Central memory CD4-positive, alpha-beta T cell (primary cell): ENCODE data around the gene PLEKHG5.
"Not testable (repeated sequence)": the region's sequence is repeated elsewhere in the genome, so short reads cannot be mapped to it uniquely, and the experiment has no call there.

ENCODE experiments used
- DNase-seq: peaks from one replicate; pipeline ENCODE4 v3.0.0; 2022

The PLEKHG5 gene

DNA sequence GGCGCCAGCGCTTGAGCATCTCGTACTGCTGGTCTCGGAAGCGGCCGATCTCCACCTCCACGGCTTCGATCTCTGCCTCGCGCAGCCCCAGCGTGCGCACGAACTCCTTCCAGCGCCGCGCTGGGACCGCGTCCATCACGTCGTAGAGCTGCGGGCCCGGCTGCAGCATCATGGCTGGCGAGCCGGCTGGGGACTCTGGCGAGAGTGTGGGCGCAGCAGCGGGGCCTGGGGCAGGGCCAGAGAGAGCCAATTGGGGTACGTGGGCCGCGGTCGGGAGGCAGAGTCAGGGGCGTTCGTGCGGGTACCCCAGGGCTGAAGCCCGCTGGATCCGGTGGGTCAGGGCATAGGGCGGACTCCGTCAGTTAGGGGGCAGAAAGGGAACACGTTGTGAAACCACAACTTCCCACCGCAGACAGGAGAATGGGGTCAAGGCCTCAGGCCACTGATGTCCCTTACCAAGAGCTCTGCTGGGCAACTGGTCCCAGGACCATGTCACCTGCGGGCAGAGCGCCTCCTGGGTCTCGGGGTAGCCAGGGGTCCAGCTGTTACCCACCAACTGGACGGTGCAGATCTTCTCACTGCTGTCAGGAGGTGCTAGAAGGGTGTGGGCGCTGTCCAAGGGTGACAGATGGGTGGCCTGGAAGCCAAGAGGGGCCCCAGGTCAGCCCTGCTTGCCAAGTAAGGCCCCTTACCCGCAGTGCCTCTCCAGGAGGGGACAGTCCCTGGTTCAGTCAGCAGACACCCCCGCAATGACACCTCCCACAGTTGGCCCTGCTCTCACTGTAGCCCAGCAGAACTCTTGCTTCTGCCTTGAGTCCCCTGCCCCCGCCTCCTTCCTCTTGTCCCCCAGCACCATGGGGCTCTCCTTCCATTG lies 29.7 kb downstream of the PLEKHG5 start:
- DNase-seq: no peak

DNA sequence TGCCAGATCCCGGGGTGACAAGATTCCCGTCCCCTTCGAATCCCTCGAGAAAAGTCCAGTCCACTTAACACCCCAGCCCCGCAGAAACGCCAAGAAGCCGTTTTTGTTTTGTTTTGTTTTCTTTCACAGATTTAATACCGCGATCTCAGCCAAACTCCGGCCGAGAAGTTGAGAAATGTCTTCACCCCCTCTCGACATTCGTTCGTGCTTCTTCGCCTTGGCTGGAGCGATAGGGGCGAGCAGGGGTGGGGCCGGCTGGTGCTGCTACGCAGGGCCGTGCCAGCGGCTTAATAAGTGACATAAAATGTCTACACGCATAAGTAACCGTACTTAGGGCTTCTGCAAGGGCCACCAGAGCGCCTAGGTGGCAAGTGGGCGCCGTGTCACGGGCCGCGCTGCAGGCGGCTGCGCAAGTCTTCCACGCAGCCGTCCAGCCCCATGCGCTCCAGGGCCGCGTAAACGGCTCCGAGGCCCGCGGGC lies 30.4 kb downstream of the PLEKHG5 start:
- no peak for DNase-seq

DNA sequence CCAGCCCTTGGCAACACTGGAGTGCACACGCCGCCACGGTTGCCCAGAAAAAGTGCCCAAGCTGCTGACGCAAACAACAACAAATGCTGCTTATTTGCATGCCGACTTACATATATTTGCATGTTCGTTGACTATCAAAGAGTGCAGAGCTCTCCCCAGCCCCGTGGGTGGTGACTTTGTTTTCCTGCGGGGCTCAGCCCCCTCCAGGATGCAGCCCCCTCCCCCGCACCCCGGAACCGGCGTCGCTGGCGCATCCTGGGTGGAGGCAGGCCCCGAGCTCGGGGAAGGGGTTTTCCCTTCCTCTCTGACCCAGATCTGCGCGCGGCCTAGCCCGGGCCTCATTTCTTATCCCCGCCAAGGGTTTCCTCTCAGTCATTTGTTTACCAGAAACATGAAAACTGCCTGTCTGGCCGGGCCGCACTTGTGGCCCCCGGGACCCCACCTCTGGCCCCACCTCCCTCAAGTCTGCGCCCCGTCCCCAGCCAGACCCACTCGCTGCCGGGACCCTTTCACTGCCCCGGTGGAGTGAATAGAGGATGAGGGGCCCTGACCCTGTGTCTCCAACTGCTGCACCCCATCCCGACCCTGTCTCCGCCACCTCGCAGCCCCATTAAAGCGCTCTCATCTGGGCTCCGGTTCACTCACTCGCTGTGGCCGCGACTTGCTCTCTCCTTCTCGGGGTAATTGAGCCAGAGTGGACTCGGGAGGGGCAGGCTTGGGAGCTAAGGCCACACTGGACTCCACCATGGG lies 31.0 kb downstream of the PLEKHG5 start:
- DNase-seq: peak; percentile 98

DNA sequence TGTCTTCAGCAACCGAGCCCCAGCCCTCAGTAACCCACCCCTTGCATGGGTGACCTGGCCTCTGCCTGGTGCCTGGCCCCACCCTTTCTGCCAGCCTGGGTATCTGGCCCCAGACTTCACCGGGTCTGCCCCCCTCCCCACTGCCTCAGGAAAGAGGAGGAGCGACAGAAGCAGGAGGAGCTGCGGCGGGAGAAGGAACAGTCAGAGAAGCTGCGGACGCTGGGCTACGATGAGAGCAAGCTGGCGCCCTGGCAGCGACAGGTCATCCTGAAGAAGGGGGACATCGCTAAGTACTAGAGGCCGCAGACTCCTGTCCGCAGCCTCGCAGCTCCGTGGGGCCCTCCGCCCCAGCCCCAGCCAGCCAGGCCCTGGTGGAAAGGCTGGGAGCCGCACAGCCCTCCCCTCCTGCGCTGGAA lies 31.6 kb downstream of the PLEKHG5 start:
- peak; percentile 73 for DNase-seq

DNA sequence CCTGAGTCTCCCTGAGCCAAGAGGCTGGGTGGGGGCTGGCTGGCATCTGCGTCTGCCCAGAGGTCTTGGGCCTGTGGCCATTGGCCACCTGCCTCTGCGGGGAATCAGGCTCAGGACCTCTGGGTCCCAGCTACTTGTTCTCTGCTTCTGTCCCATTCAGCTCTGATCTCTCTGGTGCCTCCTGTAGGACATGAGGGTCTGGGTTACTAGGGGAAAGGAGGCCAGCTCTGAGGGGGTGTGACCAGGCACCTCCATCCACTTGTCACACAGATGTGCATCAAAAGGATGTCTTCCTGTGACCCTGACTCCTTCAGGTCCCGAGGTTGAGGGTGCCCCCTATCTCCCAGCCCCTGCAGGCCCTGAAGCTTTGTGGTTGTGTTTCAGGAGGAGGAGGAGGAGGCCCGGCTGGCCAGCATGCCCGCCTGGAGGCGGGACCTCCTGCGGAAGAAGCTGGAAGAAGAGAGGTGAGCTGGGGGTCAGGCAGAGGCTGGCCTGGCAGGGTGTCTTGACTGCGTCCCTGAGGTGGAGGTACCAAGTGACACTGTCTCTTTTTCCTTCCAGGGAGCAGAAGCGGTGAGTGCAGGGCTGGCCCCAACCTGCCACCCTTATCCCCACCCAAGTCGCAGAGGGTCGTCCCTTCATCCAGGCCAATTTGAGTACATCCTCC lies 34.5 kb downstream of the PLEKHG5 start:
- DNase-seq: no peak

DNA sequence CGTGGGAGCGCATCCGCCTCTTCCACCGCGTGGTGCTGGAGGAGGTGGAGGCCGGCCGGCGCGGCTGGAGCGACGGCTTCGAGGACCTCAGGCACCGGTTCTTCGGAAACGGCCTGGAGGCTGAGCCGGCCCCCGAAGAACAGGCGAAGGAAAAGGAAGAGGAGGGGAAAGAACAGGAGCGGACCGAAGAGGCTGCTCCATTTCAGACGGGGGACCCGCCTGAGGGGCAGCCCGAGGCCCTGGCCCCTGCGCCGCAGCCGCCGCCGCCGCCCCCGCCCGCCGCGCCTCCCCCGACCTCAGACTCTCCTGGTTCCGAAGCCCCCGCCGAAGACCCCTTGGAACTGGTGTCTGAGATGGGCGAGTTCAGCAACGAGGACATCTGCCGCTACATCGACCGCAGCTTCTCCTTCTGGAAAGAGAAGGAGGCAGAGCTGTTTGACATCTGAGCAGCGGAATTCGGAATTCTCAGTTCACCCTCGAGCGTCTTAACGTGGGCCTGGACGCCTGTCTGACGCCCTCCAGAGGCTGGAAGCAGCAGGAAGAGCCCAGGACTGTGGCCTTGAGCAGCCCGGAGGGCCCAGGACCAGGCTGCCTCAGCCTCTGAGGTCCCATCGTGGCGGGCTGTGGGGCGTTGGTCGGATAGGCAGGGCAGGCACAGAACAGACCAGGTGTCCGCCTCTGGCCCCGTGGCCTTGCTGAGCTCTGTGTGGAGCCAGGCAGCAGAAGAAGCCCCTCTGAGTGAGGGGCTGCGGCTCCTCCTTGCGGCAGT lies 35.5 kb downstream of the PLEKHG5 start:
- not testable (repeated sequence) for DNase-seq

DNA sequence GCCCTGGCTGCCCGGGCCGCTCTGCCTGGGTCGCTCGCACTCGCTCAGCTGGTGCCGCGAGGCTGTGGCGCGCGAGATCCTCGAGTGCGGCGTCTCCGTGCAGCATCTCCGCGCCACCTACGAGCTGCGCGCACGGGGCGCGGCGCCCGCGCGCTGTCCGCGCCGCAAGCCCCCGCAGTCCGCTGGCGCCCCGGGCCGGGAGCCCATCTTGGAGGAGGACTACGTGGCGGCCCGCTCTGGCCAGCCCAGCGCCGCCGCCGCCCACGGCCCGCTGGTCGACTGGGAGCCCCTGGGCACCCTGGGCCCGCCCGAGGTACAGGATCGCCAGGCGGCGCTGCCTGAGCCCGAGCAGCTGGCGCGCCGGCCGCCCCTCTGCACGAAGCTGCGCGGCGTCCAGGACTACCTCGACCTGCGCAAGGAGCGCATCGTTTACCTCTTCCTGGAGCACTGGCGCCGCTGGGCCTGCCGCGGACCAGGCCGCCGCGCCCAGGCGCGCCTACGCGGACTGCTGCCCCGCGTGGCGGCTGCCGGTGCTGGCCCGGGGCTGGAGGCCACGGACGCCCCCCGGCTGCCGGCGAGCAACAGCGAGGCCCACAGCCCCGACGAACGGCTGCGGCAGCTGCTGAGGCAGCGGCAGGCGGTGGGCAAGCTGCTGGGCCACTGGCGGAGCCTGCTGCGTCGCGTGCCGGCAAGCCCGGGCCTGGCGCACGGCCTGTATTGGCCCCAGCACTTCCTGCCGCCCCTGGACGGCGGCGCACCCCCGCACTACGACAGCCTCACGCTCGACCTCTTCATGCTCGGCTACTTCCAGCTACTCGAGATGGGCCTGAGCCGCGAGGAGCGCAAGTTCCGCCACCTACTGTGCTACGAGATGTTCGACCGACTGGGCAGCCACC lies 36.4 kb downstream of the PLEKHG5 start:
- peak; percentile 51 for DNase-seq

DNA sequence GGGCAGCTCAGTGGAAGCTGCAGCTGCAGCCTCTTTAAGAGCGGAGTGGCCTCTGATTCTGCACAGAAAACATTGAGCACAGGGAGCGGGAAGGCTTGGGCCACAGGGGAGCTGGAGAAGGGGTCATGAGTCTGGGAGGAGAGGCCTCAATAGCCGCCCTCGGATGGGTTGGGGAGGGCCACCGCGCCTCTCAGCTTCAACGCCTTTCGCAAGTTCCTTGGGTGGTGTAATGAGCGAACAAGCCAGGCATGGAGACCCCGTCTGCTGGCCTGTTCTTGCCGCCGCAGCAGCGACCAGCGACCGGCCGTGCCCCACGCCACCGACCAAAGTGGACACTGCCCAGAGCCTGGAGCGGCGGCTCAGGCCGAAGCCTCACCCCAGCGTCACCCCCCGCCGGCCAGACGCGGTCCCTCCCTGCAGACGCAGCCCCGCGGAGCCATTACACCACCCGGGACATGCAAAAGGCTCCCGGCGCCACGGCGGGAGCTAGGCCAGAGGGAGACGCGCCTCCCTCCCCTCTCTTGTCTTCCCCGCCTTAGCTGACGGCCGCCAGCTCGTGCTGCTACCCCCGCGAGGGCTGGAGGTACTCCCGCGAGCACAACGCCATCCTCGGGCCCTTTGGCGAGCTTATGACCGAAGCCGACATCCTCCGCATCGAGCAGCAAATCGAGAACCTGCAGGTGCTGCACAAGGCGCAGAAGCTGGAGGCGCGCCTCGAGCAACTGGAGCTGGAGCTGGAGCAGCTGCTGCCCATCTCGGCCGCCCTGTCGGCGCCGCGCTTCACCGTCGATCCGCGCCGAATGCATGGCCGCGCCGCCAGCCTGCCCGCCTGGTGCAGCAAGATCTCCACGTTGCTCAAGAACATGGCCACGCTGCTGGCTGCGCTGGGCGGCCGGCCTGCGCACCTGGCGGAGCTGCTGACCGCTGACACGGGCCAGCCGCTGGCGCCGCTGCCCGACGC lies 37.3 kb downstream of the PLEKHG5 start:
- DNase-seq: not testable (repeated sequence)

DNA sequence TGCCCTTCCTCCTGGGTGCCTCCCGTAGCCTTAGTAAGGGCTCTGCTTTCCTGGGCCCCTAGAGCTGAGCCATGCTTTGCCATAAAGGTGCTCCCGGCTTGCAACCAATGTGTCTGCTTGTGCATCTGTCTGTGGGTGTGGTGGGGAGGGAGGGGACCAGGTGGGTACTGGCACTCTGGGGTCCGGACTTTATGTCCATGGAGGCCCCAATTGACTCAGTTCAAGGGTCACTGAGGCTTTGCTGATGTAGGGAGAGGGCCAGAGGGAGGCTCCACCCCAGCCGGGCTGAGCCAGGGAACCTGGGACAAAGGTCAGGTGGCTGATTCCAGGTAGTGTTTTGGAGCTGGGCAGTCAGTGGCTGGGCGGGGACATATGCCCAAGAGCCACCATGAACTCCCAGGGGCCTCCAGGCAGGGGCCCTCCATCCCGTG lies 40.5 kb downstream of the PLEKHG5 start:
- DNase-seq: no peak

DNA sequence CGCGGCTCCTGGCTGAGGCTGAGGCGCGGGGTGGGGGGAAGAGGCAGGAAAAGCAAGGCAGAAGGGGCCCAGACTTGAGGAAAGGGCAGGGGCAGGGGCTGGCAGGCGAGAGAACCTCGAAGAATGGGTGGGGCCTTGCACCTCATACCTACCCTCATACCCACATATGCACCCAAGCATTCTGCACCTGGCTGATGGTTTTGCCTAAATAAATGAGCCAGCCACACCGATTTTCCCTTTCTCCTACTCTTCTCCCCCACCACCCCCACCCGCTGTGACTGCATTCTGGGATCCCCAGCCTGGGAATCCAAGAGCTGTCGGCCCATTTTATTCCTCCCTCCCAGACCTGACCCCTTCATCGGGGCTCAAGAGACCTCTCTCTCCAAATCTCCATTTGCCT lies 41.0 kb downstream of the PLEKHG5 start:
- not testable (repeated sequence) for DNase-seq

DNA sequence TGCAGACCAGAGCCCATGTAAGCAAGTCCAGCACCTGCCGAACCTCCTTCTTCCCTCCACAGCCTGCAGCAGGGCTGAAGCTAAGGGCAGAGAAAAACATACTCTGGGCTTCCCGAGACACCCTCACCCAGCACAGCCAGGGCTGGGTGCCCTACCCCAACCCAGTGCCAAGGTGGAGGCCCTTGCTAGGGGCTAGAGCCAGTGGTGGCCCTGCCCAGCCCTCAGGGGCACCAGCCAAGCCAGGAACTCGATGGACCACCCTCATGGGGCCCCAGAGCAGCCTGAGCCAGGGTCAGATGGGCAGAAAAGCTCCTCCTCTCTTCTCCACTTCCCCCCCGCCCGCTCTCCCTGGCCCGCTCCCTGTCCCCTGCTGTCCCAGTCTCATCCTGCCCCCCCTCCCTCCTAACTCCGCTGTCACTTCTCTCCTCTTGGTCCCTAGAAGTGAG lies 41.4 kb downstream of the PLEKHG5 start:
- no peak for DNase-seq

DNA sequence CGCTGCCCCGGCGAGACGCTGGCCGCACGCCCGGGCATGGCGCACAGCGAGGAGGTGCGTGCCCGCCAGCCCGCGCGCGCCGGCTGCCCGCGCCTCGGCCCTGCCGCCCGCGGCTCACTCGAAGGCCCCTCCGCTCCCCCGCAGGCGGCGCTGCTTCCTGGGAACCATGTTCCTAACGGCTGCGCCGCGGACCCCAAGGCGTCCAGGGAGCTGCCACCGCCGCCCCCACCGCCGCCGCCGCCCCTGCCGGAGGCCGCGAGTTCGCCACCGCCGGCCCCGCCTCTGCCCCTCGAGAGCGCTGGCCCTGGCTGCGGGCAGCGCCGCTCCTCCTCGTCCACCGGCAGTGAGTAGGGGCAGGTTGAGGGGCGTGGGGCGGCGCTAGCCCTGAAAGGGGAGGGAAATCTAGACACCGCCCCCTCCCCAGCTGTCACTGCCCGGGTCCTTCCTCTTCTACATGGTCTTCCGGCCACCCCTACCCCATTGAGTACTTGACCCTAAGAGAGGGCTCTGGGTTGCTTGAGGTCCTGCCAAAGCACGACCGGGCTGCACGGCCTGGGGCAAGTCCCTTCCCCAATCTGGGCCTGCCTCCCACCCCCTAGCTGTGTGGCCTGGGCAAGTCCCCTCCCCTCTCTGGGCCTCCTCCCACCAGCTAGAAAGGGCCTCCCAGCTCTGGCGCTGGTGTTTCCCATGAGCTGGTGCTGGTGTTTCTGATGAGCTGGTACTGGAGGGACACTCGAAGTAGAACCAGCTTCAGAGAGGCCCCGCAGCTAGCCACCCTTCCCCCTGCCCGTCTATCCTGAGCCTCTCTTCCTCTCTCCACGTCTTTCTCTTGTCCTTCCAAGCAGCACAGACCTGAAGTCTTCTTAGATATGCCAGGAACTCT lies 42.5 kb downstream of the PLEKHG5 start:
- no peak for DNase-seq

DNA sequence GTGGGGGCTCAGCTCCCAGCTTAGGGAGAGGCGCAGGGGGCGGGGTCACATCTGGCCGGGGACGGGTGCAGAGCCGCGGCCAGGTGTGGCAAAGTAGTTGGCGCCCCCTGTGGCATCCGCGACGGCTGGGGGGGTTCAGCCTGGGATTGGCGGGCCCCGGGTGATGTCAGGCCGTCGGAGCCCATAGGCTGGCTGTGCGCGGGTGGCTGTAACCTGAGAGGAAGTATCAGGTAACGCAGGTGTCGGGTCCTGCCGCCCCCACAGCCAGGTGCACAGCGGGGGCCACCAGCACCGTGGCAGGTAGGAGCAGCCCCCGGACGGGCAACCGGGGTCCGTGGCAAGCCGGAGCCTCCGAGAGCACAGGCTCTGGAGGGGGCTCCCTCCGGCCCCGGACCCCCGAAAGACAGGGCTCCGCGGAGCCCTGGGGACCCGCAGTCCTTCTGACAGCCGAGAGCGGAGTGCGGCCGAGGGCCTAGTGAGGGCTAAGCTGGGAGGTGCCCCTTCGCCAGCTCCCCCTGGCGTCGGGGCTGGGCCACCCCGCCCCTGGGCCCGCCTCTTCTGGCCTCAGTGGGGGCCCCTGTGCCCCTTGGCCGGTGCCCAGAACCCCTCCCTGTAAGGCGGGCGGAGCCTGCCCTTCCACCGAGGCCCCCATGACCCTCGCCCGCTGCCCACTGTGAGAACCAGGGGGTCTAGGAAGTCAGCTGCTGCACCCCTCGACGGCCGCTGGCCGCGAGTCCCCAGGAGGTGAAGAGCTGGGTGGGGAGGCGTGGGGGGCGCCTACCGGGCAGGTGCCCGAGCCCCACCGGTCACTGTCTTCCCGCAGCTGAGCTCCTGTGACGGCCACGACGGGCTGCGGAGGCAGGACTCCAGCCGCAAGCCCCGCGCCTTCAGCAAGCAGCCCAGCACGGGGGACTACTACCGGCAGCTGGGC lies 43.4 kb downstream of the PLEKHG5 start:
- DNase-seq: peak; percentile 58

DNA sequence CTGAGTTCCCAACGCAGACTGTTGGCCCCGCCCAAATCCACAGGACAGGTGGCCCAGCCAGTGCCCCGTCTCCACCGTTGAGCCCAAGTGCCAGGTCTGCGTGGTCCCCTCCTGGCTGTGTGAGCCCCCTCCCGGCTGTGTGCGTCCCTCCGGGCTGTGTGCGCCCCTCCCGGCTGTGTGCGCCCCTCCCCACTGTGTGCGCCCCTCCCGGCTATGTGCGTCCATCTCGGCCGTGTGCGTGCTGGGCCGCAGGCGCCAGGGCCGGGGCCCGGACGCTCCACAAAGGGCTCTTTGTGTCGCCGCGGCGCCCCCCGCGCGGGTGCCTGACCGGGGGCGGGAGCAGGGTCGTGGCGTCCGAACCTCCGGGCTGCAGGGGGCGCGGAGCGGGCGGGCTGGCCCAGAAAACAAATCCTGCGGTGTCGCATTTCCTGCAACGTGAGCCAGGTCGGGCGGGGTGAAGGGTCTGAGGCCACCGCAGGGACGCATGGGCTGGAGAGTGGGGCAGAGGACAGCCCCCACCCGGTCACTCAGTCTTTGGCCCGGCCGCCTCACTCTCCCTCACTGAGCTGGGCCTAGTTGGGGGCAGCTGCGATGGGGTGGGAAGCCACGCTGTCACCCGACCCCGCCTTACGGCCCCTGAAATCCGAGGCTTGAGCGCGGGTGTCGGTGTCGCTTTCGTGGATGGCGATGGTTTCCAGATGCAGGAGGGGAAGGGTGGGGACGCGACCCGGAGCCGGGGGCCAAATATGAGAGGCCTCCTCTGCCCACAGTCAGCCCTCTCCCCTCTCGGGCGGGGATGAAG lies 44.2 kb downstream of the PLEKHG5 start:
- no peak for DNase-seq

DNA sequence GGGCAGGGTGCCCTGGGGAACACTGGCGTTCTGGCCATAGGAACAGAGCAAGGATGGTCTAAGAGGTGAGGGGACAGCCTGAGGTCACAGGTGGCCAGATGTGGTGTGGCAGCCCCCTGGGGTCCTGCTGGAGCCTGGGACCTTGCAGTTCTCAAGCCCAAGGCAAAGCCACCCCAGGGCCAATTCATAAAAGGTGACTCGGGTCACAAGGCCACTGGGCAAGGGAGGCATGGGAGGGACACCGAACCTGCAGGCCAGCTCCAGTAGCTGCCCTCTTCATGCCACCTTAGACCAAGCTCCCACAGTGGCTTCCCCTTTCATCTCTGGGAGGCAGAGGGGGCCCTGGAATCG lies 44.8 kb downstream of the PLEKHG5 start:
- no peak for DNase-seq

DNA sequence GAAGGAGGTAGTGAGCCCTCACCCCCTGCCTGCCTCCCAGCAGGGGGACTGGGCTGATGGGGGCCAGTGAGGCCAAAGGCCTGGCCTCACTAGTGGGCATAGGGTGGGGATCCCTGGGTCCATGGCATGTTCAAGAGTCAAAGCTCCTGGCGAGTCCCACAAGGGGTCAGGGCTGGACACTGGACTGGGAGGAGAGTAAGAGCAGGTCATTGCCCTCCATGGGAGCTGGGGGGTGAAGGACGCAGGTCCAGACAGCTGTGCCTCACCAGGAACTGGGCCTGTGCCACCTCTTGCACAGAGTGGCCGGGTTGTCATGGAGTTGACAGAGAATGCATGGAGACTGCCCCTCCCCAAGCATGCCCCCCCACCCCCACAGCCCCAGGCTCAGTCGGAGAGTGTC lies 45.5 kb downstream of the PLEKHG5 start:
- DNase-seq: not testable (repeated sequence)
